ENCODE measurements around the gene ANKS1B.
A peak's percentile ranks its signal among the peaks of the same experiment; 100 is the strongest.

The ANKS1B gene

GRCh38 chr12:98817742-98818141 is 1167.0 kb downstream of the ANKS1B start:
- no peak for DNase-seq (ENCODE audit: low spot score)

GRCh38 chr12:98816720-98817119 is 1168.0 kb downstream of the ANKS1B start:
- no peak for DNase-seq (ENCODE audit: low spot score)

DNA sequence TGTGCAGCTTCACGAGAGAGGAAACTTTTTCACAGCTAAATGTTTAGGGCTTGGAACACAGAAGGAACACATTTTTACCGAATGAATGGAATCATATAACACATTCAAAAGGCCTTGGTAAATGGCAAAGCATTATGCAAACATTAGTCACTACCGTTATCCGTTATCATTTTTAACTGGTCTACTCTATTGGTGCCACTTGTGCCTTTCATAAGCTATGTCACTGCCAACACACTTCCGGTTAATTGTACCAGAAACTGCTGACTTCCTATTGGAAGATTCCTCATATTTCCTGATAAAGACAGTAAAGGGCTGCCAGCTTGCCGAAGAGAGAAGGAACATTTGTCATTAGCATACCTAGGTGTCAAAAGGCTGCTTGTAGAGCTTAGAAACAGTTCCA is 1170.5 kb downstream of the ANKS1B start:
- no peak for DNase-seq (ENCODE audit: low spot score)

- DNase-seq (ENCODE audit: low spot score) = no peak
These were observed 1172.5 kb downstream of the ANKS1B start for GRCh38 chr12:98812225-98812624.

DNA sequence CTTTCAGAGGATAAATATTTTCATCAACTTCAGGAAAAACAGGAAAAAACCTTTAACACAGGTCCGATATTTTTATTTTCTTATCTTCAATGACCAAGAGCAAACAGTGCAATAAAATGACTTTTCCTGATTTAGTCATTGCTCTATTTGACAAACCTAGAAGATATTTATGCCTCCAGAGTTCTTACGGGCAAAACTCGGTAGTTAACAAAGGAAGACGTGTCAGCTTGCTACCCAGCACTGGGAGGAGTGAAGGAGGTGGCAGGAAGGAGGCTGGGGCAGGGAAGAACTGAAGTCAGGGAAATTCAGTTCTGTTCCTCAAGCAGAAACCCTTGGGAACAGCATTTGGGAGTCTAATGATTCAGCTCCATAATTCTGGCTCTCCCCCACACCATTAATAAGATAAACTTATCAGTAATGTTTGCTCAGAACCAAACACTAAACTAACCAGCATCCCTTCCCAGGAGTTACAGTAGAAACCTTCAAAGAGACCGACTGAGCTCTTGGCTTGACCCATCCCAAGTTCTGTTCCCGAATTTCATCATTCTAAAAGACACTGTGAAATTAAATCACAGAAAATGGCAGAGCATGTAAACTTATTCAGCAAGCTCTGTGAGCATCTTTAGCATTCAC is 1176.4 kb downstream of the ANKS1B start:
- DNase-seq (ENCODE audit: low spot score) = no peak

GRCh38 chr12:98807187-98807586 is 1177.5 kb downstream of the ANKS1B start:
- no peak for DNase-seq (ENCODE audit: low spot score)

DNA sequence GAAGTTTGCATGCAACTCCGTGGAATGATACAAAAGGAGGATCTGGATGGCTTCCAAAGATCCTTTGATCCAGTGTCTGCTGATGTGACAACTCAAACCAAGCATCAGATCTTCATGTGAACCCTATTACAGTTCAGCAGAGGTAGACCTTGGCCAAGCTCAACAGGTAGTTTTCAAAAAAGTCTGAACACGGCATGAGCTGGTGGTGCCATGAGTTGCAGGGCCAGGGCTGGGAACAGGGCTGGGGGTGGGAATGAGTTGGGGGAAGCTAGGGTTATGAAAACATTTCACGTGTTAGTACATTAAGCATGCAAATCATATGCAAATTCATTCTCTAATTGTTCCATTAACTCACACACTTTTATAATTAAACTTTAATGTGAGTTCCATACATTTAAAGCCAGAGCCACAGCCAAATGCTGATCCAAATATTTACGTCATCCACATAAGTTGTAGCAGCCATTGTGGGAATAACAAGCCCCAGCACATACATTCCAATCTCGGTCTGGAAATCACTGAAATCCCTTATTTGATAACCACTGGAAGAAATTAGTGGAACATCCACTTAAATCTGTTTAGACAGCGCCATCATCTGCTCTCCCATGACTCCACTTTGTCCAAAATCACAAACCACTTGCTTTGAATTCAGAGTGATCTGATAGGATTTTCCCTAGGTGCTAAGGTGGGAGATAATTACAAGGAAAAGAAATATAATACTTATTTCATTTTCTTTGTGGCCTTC is 1181.1 kb downstream of the ANKS1B start:
- peak; percentile 22 for DNase-seq (ENCODE audit: low spot score)

GRCh38 chr12:98799822-98800221 is 1184.9 kb downstream of the ANKS1B start:
- DNase-seq (ENCODE audit: low spot score) = no peak

- DNase-seq (ENCODE audit: low spot score) = no peak
These were observed 1185.5 kb downstream of the ANKS1B start for GRCh38 chr12:98799146-98799810.

GRCh38 chr12:98797200-98797599 is 1187.5 kb downstream of the ANKS1B start:
- no peak for DNase-seq (ENCODE audit: low spot score)

DNA sequence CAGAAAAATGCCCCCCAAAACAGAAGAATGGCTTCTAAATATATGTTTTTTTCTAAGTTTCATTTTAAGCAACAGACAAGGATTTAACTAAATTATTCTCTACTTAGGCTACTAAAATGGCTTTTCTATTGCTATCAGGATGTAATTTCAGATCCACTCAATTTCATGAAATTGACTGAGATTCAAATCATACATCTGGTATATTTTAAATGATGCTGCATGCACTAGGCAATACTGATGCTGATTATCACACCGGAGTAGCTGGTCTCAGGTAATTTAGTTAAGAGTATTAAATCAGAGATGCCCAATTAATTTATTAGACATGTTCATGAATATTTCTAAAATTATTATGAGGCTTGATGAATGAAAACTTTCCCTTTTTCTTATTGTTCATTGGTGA is 1188.0 kb downstream of the ANKS1B start:
- DNase-seq (ENCODE audit: low spot score) = no peak

GRCh38 chr12:98793121-98793520 is 1191.6 kb downstream of the ANKS1B start:
- no peak for DNase-seq (ENCODE audit: low spot score)

GRCh38 chr12:98791406-98791805 is 1193.3 kb downstream of the ANKS1B start:
- no peak for DNase-seq (ENCODE audit: low spot score)

DNA sequence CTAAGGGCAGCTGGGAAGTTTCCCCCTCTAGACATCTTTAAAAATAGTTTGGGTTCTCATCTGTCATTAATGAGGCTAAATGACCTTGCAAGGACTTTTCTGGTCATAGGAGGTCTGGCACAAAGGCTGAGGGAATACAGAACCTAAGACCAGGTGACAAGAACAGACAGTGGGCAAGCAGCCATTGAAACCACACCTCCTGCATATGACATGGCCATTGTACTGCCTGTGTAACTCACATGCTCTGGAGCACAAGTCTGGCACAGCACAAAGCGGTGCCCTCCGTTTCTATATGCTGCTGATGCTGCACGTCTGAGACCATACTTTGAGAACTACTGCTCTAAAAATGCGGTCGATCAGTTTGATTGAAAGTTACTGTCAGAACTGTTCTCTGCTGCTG is 1196.3 kb downstream of the ANKS1B start:
- DNase-seq (ENCODE audit: low spot score) = no peak

GRCh38 chr12:98786653-98787052 is 1198.1 kb downstream of the ANKS1B start:
- no peak for DNase-seq (ENCODE audit: low spot score)

DNA sequence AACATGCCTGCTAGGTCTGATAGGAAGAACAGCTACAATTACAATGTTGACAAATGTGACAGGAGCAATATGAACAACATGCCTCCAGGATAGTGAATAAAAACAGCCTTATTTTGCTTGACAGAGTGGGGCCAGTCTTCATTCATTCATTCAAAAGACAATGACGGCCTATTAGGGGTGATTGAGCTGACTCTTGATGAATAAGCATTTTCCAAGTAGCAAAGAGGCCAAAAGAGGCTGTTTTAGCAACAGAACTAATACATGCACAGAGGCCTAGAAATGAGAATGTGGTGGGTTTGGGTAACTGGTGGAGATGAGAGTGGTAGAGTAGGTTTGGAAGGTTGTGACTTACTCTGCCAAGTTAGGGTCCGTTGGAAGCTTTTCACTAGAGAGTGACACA is 1201.3 kb downstream of the ANKS1B start:
- no peak for DNase-seq (ENCODE audit: low spot score)

- no peak for DNase-seq (ENCODE audit: low spot score)
These were observed 1204.5 kb downstream of the ANKS1B start for GRCh38 chr12:98780261-98780660.

DNA sequence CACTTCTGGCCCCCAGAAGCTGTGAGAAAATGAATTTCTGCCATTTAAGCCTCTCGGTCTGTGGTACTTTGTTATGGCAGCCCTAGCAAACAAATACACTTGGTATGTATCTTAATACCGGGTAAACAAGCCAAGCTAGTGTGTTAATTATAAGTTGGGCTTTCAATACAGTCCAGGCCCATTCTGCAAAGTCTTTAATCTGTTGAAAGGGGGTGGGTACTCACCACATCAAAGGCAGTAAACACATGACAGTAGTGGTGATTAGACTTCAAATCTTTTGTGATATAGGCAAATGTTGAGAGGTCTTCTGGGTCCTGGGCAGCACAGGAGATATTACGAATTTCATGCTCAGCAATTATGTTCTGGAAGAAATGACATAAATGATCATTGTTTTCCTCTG is 1211.9 kb downstream of the ANKS1B start:
- no peak for DNase-seq (ENCODE audit: low spot score)

- DNase-seq (ENCODE audit: low spot score) = no peak
These were observed 1212.7 kb downstream of the ANKS1B start for GRCh38 chr12:98771811-98772752.

DNA sequence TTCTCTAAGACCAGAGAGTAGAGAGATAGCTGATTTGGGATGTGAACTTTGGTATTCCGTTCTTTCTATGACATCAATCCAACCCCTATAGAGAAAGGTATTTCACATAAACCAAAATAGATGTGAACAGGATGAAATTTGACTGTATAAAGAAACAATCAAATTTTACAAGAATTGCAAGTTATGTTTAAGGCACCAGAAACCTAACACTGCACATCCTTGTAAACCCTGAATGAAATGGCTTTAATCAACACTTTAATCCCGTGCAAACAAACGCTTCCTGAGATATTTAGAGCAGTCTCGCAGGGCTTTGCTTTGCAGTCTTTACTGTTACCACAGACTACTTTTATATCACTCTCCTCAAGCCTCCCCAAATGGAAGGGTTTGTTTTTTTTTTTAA is 1214.5 kb downstream of the ANKS1B start:
- DNase-seq (ENCODE audit: low spot score) = no peak

GRCh38 chr12:98769068-98769467 is 1215.7 kb downstream of the ANKS1B start:
- no peak for DNase-seq (ENCODE audit: low spot score)

DNA sequence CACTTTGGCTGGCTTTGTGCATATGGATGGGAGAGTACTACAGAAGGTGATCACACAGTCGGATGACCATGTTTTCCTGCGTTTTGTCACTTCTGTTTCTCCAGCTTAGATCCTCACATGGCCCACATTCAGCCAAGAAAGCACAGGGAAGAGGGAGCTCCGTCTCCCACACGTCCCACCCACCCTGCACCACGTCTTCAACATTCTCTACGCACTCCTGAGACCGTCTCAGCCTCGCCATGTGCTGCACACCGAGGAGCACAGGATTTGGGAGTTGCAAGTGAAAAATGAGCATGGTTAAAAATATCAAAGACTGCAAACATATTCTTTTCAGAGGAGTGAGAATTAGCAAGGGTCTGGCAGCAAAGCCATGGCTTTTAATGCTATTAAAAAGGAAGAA is 1217.5 kb downstream of the ANKS1B start:
- no peak for DNase-seq (ENCODE audit: low spot score)

Data from GM03348 (cell line).